ENCODE results near the gene HSPB3.
A peak's percentile ranks its signal among the peaks of the same experiment; 100 is the strongest.

Gene HSPB3

DNA sequence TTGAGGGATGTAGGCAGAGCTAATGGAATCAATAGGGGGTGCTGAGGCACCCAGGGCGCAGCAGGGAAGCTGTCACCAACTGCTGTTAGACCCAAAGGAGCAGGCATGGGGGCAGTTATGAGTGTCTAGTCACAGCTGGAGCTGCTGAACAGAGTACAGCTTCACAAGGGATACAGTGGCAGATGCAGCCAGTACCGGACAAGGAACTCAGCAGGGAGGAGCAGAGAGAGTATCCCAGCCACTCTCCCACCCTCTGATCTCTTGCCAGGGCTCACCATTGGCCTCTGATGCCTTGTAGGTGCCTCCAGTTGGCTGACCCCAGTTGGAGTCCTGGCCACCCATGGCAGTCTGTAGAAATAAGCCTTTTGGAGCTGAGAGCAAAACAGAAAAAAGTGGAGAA is 42.6 kb upstream of the HSPB3 start (continued):
- TF ChIP-seq TSHZ2 (CRISPR knock-in tag; IDR thresholded peaks at IDR 0.05) (no peak), ZNF8 (CRISPR knock-in tag; IDR thresholded peaks at IDR 0.05) (no peak), ZC3H10 (CRISPR knock-in tag; IDR thresholded peaks at IDR 0.05) (no peak)

DNA sequence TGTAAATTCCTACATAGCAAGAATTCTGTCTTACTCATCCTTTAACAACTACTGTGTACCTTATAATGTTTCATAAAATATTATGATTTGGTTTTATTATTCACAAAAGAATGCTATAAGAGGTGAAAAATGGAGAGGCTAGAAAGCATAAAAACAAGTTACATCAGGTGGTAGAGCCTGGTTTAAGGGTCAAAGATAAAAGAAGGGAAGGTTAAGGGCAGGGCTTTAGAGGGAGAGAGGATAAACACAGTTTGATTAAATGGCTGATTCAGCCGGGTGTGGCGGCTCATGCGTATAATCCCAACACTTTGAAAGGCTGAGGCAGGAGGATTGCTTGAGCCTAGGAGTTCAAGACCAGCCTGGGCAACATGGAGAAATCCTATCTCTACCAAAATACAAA is 40.4 kb upstream of the HSPB3 start:
- no peak for ATAC-seq
- TF ChIP-seq PPARA (CRISPR knock-in tag; IDR thresholded peaks at IDR 0.05; ENCODE audit: borderline replicate concordance) (no peak), BACH2 (CRISPR knock-in tag; IDR thresholded peaks at IDR 0.05; ENCODE audit: borderline replicate concordance) (no peak), ESRRG (CRISPR knock-in tag; IDR thresholded peaks at IDR 0.05) (no peak), RARB (CRISPR knock-in tag; IDR thresholded peaks at IDR 0.05) (no peak), GLIS3 (CRISPR knock-in tag; IDR thresholded peaks at IDR 0.05) (no peak)
- TF ChIP-seq, protein P1, sequence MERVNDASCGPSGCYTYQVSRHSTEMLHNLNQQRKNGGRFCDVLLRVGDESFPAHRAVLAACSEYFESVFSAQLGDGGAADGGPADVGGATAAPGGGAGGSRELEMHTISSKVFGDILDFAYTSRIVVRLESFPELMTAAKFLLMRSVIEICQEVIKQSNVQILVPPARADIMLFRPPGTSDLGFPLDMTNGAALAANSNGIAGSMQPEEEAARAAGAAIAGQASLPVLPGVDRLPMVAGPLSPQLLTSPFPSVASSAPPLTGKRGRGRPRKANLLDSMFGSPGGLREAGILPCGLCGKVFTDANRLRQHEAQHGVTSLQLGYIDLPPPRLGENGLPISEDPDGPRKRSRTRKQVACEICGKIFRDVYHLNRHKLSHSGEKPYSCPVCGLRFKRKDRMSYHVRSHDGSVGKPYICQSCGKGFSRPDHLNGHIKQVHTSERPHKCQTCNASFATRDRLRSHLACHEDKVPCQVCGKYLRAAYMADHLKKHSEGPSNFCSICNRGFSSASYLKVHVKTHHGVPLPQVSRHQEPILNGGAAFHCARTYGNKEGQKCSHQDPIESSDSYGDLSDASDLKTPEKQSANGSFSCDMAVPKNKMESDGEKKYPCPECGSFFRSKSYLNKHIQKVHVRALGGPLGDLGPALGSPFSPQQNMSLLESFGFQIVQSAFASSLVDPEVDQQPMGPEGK (CRISPR knock-in tag; IDR thresholded peaks at IDR 0.05; ENCODE audit: borderline replicate concordance), result no peak
- TF ChIP-seq, protein P2, sequence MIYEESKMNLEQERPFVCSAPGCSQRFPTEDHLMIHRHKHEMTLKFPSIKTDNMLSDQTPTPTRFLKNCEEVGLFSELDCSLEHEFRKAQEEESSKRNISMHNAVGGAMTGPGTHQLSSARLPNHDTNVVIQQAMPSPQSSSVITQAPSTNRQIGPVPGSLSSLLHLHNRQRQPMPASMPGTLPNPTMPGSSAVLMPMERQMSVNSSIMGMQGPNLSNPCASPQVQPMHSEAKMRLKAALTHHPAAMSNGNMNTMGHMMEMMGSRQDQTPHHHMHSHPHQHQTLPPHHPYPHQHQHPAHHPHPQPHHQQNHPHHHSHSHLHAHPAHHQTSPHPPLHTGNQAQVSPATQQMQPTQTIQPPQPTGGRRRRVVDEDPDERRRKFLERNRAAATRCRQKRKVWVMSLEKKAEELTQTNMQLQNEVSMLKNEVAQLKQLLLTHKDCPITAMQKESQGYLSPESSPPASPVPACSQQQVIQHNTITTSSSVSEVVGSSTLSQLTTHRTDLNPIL (CRISPR knock-in tag; IDR thresholded peaks at IDR 0.05; ENCODE audit: low read depth), result no peak

- TF ChIP-seq TSHZ2 (CRISPR knock-in tag; IDR thresholded peaks at IDR 0.05) (no peak), ZNF8 (CRISPR knock-in tag; IDR thresholded peaks at IDR 0.05) (no peak), ZNF565 (CRISPR knock-in tag; conservative IDR thresholded peaks at IDR 0.05; ENCODE audit: low read depth) (no peak), GLIS3 (CRISPR knock-in tag; IDR thresholded peaks at IDR 0.05) (no peak), OSR1 (CRISPR knock-in tag; IDR thresholded peaks at IDR 0.05) (no peak), ZFP3 (CRISPR knock-in tag; IDR thresholded peaks at IDR 0.05) (no peak), CSRNP3 (CRISPR knock-in tag; IDR thresholded peaks at IDR 0.05) (no peak), CSDC2 (CRISPR knock-in tag; IDR thresholded peaks at IDR 0.05) (no peak), ESRRG (CRISPR knock-in tag; IDR thresholded peaks at IDR 0.05) (no peak), BACH2 (CRISPR knock-in tag; IDR thresholded peaks at IDR 0.05; ENCODE audit: borderline replicate concordance) (no peak), SNAI2 (CRISPR knock-in tag; IDR thresholded peaks at IDR 0.05) (no peak), ISL1 (CRISPR knock-in tag; IDR thresholded peaks at IDR 0.05) (no peak)
- TF ChIP-seq, protein P2 (CRISPR knock-in tag; IDR thresholded peaks at IDR 0.05; ENCODE audit: low read depth), result no peak
- TF ChIP-seq, protein P1 (CRISPR knock-in tag; IDR thresholded peaks at IDR 0.05; ENCODE audit: borderline replicate concordance), result no peak
- TF ChIP-seq, protein P3, sequence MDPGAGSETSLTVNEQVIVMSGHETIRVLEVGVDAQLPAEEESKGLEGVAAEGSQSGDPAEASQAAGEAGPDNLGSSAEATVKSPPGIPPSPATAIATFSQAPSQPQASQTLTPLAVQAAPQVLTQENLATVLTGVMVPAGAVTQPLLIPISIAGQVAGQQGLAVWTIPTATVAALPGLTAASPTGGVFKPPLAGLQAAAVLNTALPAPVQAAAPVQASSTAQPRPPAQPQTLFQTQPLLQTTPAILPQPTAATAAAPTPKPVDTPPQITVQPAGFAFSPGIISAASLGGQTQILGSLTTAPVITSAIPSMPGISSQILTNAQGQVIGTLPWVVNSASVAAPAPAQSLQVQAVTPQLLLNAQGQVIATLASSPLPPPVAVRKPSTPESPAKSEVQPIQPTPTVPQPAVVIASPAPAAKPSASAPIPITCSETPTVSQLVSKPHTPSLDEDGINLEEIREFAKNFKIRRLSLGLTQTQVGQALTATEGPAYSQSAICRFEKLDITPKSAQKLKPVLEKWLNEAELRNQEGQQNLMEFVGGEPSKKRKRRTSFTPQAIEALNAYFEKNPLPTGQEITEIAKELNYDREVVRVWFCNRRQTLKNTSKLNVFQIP (CRISPR knock-in tag; IDR thresholded peaks at IDR 0.05; ENCODE audit: borderline replicate concordance, low read depth), result no peak
- ATAC-seq, result no peak
Measured at GRCh38 chr5:54415896-54416601, 39.5 kb upstream of the HSPB3 start.

- peak; percentile 86 for ATAC-seq
Measured at GRCh38 chr5:54419573-54420423, 35.7 kb upstream of the HSPB3 start.

Data from SK-N-SH treated with all-trans-retinoic acid at 6 μM for 48 hours (cell line).